ENCODE measurements around the gene GTF3A. TPM values are rescaled to one million over a fixed set of nuclear protein-coding genes. Genes with fewer than 3 reads are reported as not detected.

Gene GTF3A
- total and polyA plus RNA-seq, 7 donors: 141 to 285 (median 201) TPM

DNA sequence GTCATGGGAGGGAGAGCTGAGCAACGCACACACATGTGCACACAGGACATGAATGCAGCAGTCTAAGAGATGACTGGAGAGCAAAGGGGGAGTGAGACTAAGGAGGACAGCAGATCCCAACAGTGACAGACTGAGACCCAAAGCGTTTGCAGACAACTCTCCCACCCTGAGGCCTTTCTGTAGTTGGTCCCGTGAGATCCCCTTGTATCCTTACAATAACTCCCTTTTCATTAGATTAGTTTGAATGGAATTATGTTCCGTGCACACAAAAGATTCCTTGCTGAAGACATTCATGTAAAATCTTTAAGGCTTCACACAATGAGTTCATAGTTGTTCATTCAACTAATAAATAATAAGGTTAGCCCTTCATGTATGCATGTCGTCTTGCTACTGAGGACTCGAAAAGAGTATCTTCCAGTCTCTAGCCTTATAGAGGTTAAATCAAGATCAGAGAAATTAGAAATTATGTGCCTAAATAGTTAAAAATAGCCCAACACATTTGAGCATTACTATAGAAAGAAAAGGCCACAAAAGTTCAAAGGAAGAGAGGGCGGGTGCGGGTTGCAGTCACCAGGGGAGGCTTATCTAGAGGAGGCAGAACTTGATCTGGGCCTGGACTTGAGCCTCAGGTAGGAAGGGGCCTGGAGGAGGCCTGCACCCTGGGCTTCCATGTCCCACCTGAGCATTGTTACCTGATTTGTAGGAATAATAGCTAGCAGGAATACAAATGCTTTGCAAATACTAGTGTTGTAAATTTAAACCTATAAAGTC lies 3.1 kb upstream of the GTF3A start:
- DNase-seq (no peak), ATAC-seq (no peak)
- H3K4me3 ChIP-seq: no peak overlapping the region
- H3K4me1 ChIP-seq: peaks cover 9% of the 10 kb centered on the region
- intact Hi-C loops (cut with DNase I): loop anchor here in 1 of 2 donors (10.0 kb wide), 2 partner anchors 166 to 204 kb away; partner anchors contain the start of genes LNX2, POLR1D and RPL21
- TF ChIP-seq, protein P1, sequence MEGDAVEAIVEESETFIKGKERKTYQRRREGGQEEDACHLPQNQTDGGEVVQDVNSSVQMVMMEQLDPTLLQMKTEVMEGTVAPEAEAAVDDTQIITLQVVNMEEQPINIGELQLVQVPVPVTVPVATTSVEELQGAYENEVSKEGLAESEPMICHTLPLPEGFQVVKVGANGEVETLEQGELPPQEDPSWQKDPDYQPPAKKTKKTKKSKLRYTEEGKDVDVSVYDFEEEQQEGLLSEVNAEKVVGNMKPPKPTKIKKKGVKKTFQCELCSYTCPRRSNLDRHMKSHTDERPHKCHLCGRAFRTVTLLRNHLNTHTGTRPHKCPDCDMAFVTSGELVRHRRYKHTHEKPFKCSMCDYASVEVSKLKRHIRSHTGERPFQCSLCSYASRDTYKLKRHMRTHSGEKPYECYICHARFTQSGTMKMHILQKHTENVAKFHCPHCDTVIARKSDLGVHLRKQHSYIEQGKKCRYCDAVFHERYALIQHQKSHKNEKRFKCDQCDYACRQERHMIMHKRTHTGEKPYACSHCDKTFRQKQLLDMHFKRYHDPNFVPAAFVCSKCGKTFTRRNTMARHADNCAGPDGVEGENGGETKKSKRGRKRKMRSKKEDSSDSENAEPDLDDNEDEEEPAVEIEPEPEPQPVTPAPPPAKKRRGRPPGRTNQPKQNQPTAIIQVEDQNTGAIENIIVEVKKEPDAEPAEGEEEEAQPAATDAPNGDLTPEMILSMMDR (IDR thresholded peaks at IDR 0.05): no peak
- H3K9me3 ChIP-seq: no peaks in the 10 kb centered on the region
- H3K36me3 ChIP-seq (ENCODE audit: insufficient read depth in 1 of 2, low read depth in 1 of 2): no peaks in the 10 kb centered on the region
- H3K27ac ChIP-seq: no peak overlapping the region
- 88 to 90% (median 90%) methylated on average over 8 of the region's 8 CpGs for WGBS, 3 donors
- no peaks in the 10 kb centered on the region for H3K27me3 ChIP-seq (ENCODE audit: insufficient read depth in 3 of 3, low read length in 2 of 3)

DNA sequence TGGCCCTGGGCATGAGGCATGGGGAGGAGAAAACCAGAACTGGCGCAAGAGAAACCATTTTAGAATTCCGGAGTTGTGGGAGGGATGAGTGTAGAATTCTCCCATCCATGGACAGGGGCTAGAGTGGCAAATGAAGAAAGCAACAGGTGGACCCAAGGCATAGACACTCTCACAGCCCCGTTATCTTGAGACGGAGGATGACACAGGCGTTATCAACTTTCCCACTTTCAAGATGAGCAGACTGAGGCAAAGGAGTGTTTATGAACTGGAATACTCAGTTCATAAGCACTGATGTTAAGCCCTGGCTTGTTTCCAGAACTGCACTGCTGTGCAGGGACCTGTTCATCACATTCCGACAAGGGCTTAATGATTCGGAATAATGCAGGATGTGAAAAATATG lies 1.1 kb upstream of the GTF3A start:
- H3K27ac ChIP-seq: peak overlapping the region; percentile 100
- 63 to 76% (median 69%) methylated on average over 7 of the region's 7 CpGs for WGBS, 3 donors
- H3K9me3 ChIP-seq: no peaks in the 10 kb centered on the region
- peaks cover 24% of the 10 kb centered on the region for H3K4me1 ChIP-seq
- intact Hi-C loops (cut with DNase I): loop anchor here in 1 of 2 donors (10.0 kb wide), 2 partner anchors 169 to 201 kb away; partner anchors contain the start of genes LNX2, POLR1D and RPL21
- no peak for ATAC-seq
- DNase-seq: no peak
- H3K27me3 ChIP-seq (ENCODE audit: insufficient read depth in 3 of 3, low read length in 2 of 3): no peaks in the 10 kb centered on the region
- no peak overlapping the region for H3K4me3 ChIP-seq
- TF ChIP-seq, protein P1 (IDR thresholded peaks at IDR 0.05): no peak
- peaks cover 3 to 16% of the 10 kb centered on the region in 2 donors for H3K36me3 ChIP-seq (ENCODE audit: insufficient read depth in 1 of 2, low read depth in 1 of 2)

DNA sequence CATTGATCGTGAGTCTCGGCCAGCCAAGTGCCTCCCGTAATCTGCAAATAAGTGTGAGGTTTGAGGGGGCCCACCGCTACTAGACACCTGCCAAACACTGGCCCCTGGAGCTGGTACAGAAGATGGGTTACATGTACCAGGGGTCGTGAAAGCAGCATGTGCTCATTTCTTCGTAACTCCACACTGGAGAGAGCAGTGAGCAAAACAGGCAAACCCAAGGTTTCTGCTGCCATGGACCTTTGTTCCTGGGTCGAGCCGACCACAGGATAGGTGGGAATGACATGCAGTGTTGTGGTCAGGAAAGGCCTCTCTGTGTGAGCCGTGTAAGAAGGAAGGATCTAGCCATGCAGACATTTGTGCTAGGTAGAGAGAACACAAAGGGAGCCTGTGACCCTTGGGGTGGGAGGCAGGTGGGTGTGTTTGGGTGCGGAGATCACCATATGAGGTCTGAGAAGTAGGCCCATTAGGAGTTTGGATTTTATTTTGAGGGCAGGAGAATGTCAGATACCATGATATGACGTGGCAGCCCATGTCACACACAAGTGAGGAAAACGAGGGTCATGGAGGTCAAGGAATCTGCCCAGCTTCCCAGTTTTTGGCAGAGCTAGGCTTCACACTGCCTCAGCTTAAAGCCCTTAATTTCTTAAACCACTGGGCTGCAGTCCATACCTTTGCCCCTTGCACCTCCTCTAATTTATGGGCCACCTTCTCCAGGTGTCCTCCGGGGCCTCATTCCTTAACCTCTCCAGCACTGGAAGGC lies 919 bp downstream of the GTF3A start:
- H3K27me3 ChIP-seq (ENCODE audit: insufficient read depth in 3 of 3, low read length in 2 of 3): no peaks in the 10 kb centered on the region
- intact Hi-C loops (cut with DNase I): loop anchor here (5.0 to 10.0 kb wide), 3 partner anchors 171 to 199 kb away; partner anchors contain the start of genes RPL21 (in 2 of the 2), LNX2 (in 1 of the 2) and POLR1D (in 1 of the 2)
- H3K4me1 ChIP-seq: peaks cover 31% of the 10 kb centered on the region
- peak overlapping the region; percentile 93 for H3K4me3 ChIP-seq
- H3K27ac ChIP-seq: peak overlapping the region; percentile 100
- H3K9me3 ChIP-seq: no peaks in the 10 kb centered on the region
- TF ChIP-seq, protein P1 (IDR thresholded peaks at IDR 0.05): no peak
- ATAC-seq: peak; percentile 1 to 19 (median 8)
- no peak for DNase-seq
- peaks cover 3 to 36% of the 10 kb centered on the region in 2 donors for H3K36me3 ChIP-seq (ENCODE audit: insufficient read depth in 1 of 2, low read depth in 1 of 2)
- WGBS, 3 donors: 16 to 19% (median 17%) methylated on average over 13 of the region's 13 CpGs

DNA sequence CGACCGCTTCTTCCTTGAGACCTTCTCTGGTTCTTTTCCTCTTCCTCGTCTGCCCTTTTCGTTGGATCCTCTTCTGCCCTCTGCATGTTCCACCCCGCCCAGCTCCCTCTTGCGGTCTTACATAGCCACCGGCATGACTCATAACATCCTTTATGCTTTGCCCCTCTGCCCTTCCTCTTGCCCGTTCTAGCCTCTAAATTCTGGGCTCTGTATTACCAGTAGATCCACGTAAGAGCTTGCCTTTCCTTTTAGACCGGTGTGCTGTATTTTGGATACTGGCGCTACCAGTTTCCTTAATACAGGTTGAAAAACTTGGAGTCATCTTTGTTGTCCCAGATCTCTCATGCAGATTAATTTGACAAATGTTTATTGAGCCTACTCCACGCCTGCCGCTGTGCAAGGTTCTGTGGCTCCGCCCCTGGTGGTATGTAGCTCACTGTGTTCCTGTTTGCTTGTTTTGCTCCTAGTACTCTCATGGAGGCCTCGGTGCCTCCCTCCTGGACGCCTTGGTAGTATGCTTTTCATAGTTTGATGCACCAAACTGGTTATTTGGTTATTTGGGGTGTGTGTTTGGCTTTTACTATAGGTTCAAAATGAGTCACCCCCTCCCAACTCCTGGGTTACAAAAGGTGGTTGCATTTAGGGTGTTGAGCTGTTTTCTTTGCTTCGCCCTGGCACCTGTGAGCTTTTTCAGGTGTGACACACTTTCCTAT lies 1.7 kb downstream of the GTF3A start:
- intact Hi-C loops (cut with DNase I): loop anchor here (2.0 to 10.0 kb wide), 4 partner anchors 19 to 199 kb away; partner anchors contain the start of genes RPL21 (in 2 of the 2), LNX2 (in 1 of the 2) and POLR1D (in 1 of the 2)
- Histone ChIP-seq H3K27me3 (ENCODE audit: insufficient read depth in 3 of 3, low read length in 2 of 3) (no peaks in the 10 kb centered on the region), H3K27ac (peak overlapping the region; percentile 100), H3K9me3 (no peaks in the 10 kb centered on the region), H3K4me1 (peaks cover 31% of the 10 kb centered on the region), H3K36me3 (ENCODE audit: insufficient read depth in 1 of 2, low read depth in 1 of 2) (peaks cover 3 to 43% of the 10 kb centered on the region in 2 donors), H3K4me3 (peak overlapping the region; percentile 93)
- 20 to 31% (median 25%) methylated on average over 17 of the region's 17 CpGs for WGBS, 3 donors
- TF ChIP-seq, protein P1 (IDR thresholded peaks at IDR 0.05): peak; percentile 38
- ATAC-seq (peak; percentile 79 to 88 (median 81)), DNase-seq (peak; percentile 74 to 88)
